Measurements from ENCODE around the gene TPST1.

The TPST1 gene

GRCh38 chr7:66297579-66297978 lies 92.4 kb downstream of the TPST1 start:
- H3K79me2 ChIP-seq (ENCODE audit: insufficient read depth, low read length) = no peaks in the 10 kb centered on the region
- H3K4me3 ChIP-seq (ENCODE audit: low read depth in 1 of 2, low read length in 2 of 2) = no peak overlapping the region
- no peak for ATAC-seq (ENCODE audit: insufficient read depth, low read depth)
- no peaks in the 10 kb centered on the region for H4K20me1 ChIP-seq (ENCODE audit: insufficient read depth, low read length)
- H3K27me3 ChIP-seq (ENCODE audit: insufficient read depth, low read length, poor library complexity) = peaks cover 4% of the 10 kb centered on the region
- no peak overlapping the region for H2AFZ ChIP-seq (ENCODE audit: low read depth, low read length)
- DNase-seq = no peak
- no peaks in the 10 kb centered on the region for H3K4me1 ChIP-seq (ENCODE audit: insufficient read depth, low read length)
- H3K9ac ChIP-seq (ENCODE audit: low read depth, low read length) = no peak overlapping the region
- TF ChIP-seq EZH2 (IDR thresholded peaks at IDR 0.05; ENCODE audit: borderline replicate concordance, low read depth, low read length, severe bottlenecking) = no peak
- TF ChIP-seq CTCF (IDR thresholded peaks at IDR 0.05; ENCODE audit: borderline replicate concordance, extremely low read depth, low read length, poor library complexity, severe bottlenecking) = no peak
- no peaks in the 10 kb centered on the region for H3K36me3 ChIP-seq (ENCODE audit: insufficient read depth, low read length)
- H3K9me3 ChIP-seq (ENCODE audit: insufficient read depth, low read length, severe bottlenecking) = peaks cover 5% of the 10 kb centered on the region
- no peak overlapping the region for H3K27ac ChIP-seq (ENCODE audit: low read length)
- H3K4me2 ChIP-seq (ENCODE audit: insufficient read depth, low read length) = no peak overlapping the region

- H3K4me3 ChIP-seq (ENCODE audit: low read depth in 1 of 2, low read length in 2 of 2) = no peak overlapping the region
- H3K4me2 ChIP-seq (ENCODE audit: insufficient read depth, low read length) = no peak overlapping the region
- H3K27ac ChIP-seq (ENCODE audit: low read length) = no peak overlapping the region
- no peak overlapping the region for H2AFZ ChIP-seq (ENCODE audit: low read depth, low read length)
- peaks cover 10% of the 10 kb centered on the region for H3K27me3 ChIP-seq (ENCODE audit: insufficient read depth, low read length, poor library complexity)
- TF ChIP-seq CTCF (IDR thresholded peaks at IDR 0.05; ENCODE audit: borderline replicate concordance, extremely low read depth, low read length, poor library complexity, severe bottlenecking) = no peak
- no peak for TF ChIP-seq EZH2 (IDR thresholded peaks at IDR 0.05; ENCODE audit: borderline replicate concordance, low read depth, low read length, severe bottlenecking)
- H3K79me2 ChIP-seq (ENCODE audit: insufficient read depth, low read length) = no peaks in the 10 kb centered on the region
- H4K20me1 ChIP-seq (ENCODE audit: insufficient read depth, low read length) = no peaks in the 10 kb centered on the region
- H3K36me3 ChIP-seq (ENCODE audit: insufficient read depth, low read length) = no peaks in the 10 kb centered on the region
- H3K4me1 ChIP-seq (ENCODE audit: insufficient read depth, low read length) = no peaks in the 10 kb centered on the region
- no peak for DNase-seq
- H3K9me3 ChIP-seq (ENCODE audit: insufficient read depth, low read length, severe bottlenecking) = peaks cover 5% of the 10 kb centered on the region
- ATAC-seq (ENCODE audit: insufficient read depth, low read depth) = no peak
- no peak overlapping the region for H3K9ac ChIP-seq (ENCODE audit: low read depth, low read length)
Measured at GRCh38 chr7:66301249-66301648, 96.1 kb downstream of the TPST1 start.

- Histone ChIP-seq H4K20me1 (ENCODE audit: insufficient read depth, low read length) (no peaks in the 10 kb centered on the region), H3K27ac (ENCODE audit: low read length) (no peak overlapping the region), H3K27me3 (ENCODE audit: insufficient read depth, low read length, poor library complexity) (peaks cover 13% of the 10 kb centered on the region), H3K36me3 (ENCODE audit: insufficient read depth, low read length) (no peaks in the 10 kb centered on the region), H2AFZ (ENCODE audit: low read depth, low read length) (no peak overlapping the region), H3K9me3 (ENCODE audit: insufficient read depth, low read length, severe bottlenecking) (peaks cover 5% of the 10 kb centered on the region), H3K4me1 (ENCODE audit: insufficient read depth, low read length) (no peaks in the 10 kb centered on the region), H3K4me3 (ENCODE audit: low read depth in 1 of 2, low read length in 2 of 2) (no peak overlapping the region), H3K79me2 (ENCODE audit: insufficient read depth, low read length) (no peaks in the 10 kb centered on the region), H3K9ac (ENCODE audit: low read depth, low read length) (no peak overlapping the region), H3K4me2 (ENCODE audit: insufficient read depth, low read length) (no peak overlapping the region)
- TF ChIP-seq EZH2 (IDR thresholded peaks at IDR 0.05; ENCODE audit: borderline replicate concordance, low read depth, low read length, severe bottlenecking) = no peak
- TF ChIP-seq CTCF (IDR thresholded peaks at IDR 0.05; ENCODE audit: borderline replicate concordance, extremely low read depth, low read length, poor library complexity, severe bottlenecking) = no peak
- DNase-seq = no peak
- ATAC-seq (ENCODE audit: insufficient read depth, low read depth) = no peak
Measured at GRCh38 chr7:66301737-66302136, 96.6 kb downstream of the TPST1 start.
